ENCODE data around the gene STPG4.
"Not testable (repeated sequence)": the region's sequence is repeated elsewhere in the genome, so short reads cannot be mapped to it uniquely, and the experiment has no call there.

Gene STPG4

GRCh38 chr2:47186351-47186750, 31.2 kb upstream of the STPG4 start:
- ATAC-seq (replicated peaks; ENCODE audit: extremely low read depth, poor library complexity, severe bottlenecking) (no peak), DNase-seq (ENCODE audit: low spot score in 2 of 2) (no peak)
- peaks cover 33% of the 10 kb centered on the region for H3K27me3 Mint-ChIP-seq
- no peak overlapping the region for H3K27ac Mint-ChIP-seq (ENCODE audit: low read depth)
- H3K36me3 Mint-ChIP-seq (ENCODE audit: insufficient read depth) = no peaks in the 10 kb centered on the region
- no peaks in the 10 kb centered on the region for H3K9me3 Mint-ChIP-seq
- H3K4me1 Mint-ChIP-seq = no peaks in the 10 kb centered on the region
- no peak overlapping the region for H3K4me3 Mint-ChIP-seq

- not testable (repeated sequence) for H3K9me3 Mint-ChIP-seq; ATAC-seq (replicated peaks; ENCODE audit: extremely low read depth, poor library complexity, severe bottlenecking); H3K4me1 Mint-ChIP-seq; H3K36me3 Mint-ChIP-seq (ENCODE audit: insufficient read depth); DNase-seq (ENCODE audit: low spot score in 2 of 2); H3K27ac Mint-ChIP-seq (ENCODE audit: low read depth); H3K4me3 Mint-ChIP-seq
- H3K27me3 Mint-ChIP-seq = peaks cover 33% of the 10 kb centered on the region
Observed at GRCh38 chr2:47185098-47185497, 30.0 kb upstream of the STPG4 start.

- H3K4me3 Mint-ChIP-seq = no peak overlapping the region
Observed at GRCh38 chr2:47181176-47181575, 26.1 kb upstream of the STPG4 start.

GRCh38 chr2:47180531-47180930, 25.4 kb upstream of the STPG4 start:
- H3K4me3 Mint-ChIP-seq = no peak overlapping the region
- H3K27ac Mint-ChIP-seq (ENCODE audit: low read depth) = no peak overlapping the region
- no peaks in the 10 kb centered on the region for H3K9me3 Mint-ChIP-seq
- peaks cover 6% of the 10 kb centered on the region for H3K27me3 Mint-ChIP-seq
- H3K4me1 Mint-ChIP-seq = peaks cover 21% of the 10 kb centered on the region
- DNase-seq (ENCODE audit: low spot score in 2 of 2) = no peak
- ATAC-seq (replicated peaks; ENCODE audit: extremely low read depth, poor library complexity, severe bottlenecking) = no peak
- peaks cover 18% of the 10 kb centered on the region for H3K36me3 Mint-ChIP-seq (ENCODE audit: insufficient read depth)

More at GRCh38 chr2:47181176-47181575, 26.1 kb upstream of the STPG4 start:
- Mint-ChIP-seq H3K27ac (ENCODE audit: low read depth) (no peak overlapping the region), H3K27me3 (peaks cover 13% of the 10 kb centered on the region), H3K36me3 (ENCODE audit: insufficient read depth) (peaks cover 13% of the 10 kb centered on the region), H3K9me3 (no peaks in the 10 kb centered on the region), H3K4me1 (peaks cover 17% of the 10 kb centered on the region)
- DNase-seq (ENCODE audit: low spot score in 2 of 2) (no peak), ATAC-seq (replicated peaks; ENCODE audit: extremely low read depth, poor library complexity, severe bottlenecking) (no peak)

- Mint-ChIP-seq H3K4me1 (peaks cover 30% of the 10 kb centered on the region), H3K36me3 (ENCODE audit: insufficient read depth) (peaks cover 28% of the 10 kb centered on the region), H3K27me3 (no peaks in the 10 kb centered on the region), H3K4me3 (no peak overlapping the region), H3K27ac (ENCODE audit: low read depth) (no peak overlapping the region), H3K9me3 (no peaks in the 10 kb centered on the region)
- ATAC-seq (replicated peaks; ENCODE audit: extremely low read depth, poor library complexity, severe bottlenecking) (no peak), DNase-seq (ENCODE audit: low spot score in 2 of 2) (no peak)
Observed at GRCh38 chr2:47179388-47179787, 24.3 kb upstream of the STPG4 start.

- no peak overlapping the region for H3K27ac Mint-ChIP-seq (ENCODE audit: low read depth)
- H3K9me3 Mint-ChIP-seq = no peaks in the 10 kb centered on the region
- no peak for DNase-seq (ENCODE audit: low spot score in 2 of 2)
- peaks cover 41% of the 10 kb centered on the region for H3K4me1 Mint-ChIP-seq
- no peaks in the 10 kb centered on the region for H3K27me3 Mint-ChIP-seq
- H3K4me3 Mint-ChIP-seq = no peak overlapping the region
- ATAC-seq (replicated peaks; ENCODE audit: extremely low read depth, poor library complexity, severe bottlenecking) = no peak
- H3K36me3 Mint-ChIP-seq (ENCODE audit: insufficient read depth) = peaks cover 28% of the 10 kb centered on the region
Observed at GRCh38 chr2:47178341-47178740, 23.2 kb upstream of the STPG4 start.

- ATAC-seq (replicated peaks; ENCODE audit: extremely low read depth, poor library complexity, severe bottlenecking) (no peak), DNase-seq (ENCODE audit: low spot score in 2 of 2) (no peak)
- H3K27me3 Mint-ChIP-seq = no peaks in the 10 kb centered on the region
- H3K4me3 Mint-ChIP-seq = peak overlapping the region; percentile 100
- H3K4me1 Mint-ChIP-seq = peaks cover 53% of the 10 kb centered on the region
- peak overlapping the region; percentile 100 for H3K27ac Mint-ChIP-seq (ENCODE audit: low read depth)
- no peaks in the 10 kb centered on the region for H3K9me3 Mint-ChIP-seq
- H3K36me3 Mint-ChIP-seq (ENCODE audit: insufficient read depth) = peaks cover 28% of the 10 kb centered on the region
Observed at GRCh38 chr2:47177043-47177565, 22.0 kb upstream of the STPG4 start.

GRCh38 chr2:47174733-47175361, 19.7 kb upstream of the STPG4 start:
- H3K4me1 Mint-ChIP-seq = peaks cover 75% of the 10 kb centered on the region
- no peaks in the 10 kb centered on the region for H3K27me3 Mint-ChIP-seq
- ATAC-seq (replicated peaks; ENCODE audit: extremely low read depth, poor library complexity, severe bottlenecking) (no peak), DNase-seq (ENCODE audit: low spot score in 2 of 2) (no peak)
- H3K36me3 Mint-ChIP-seq (ENCODE audit: insufficient read depth) = peaks cover 31% of the 10 kb centered on the region
- peak overlapping the region; percentile 100 for H3K4me3 Mint-ChIP-seq
- H3K27ac Mint-ChIP-seq (ENCODE audit: low read depth) = peak overlapping the region; percentile 100
- H3K9me3 Mint-ChIP-seq = no peaks in the 10 kb centered on the region

- peak overlapping the region; percentile 100 for H3K4me3 Mint-ChIP-seq
- H3K27ac Mint-ChIP-seq (ENCODE audit: low read depth) = peak overlapping the region; percentile 100
- H3K4me1 Mint-ChIP-seq = peaks cover 78% of the 10 kb centered on the region
- H3K9me3 Mint-ChIP-seq = no peaks in the 10 kb centered on the region
- DNase-seq (ENCODE audit: low spot score in 2 of 2) = no peak
- H3K27me3 Mint-ChIP-seq = no peaks in the 10 kb centered on the region
- ATAC-seq (replicated peaks; ENCODE audit: extremely low read depth, poor library complexity, severe bottlenecking) = no peak
- H3K36me3 Mint-ChIP-seq (ENCODE audit: insufficient read depth) = peaks cover 34% of the 10 kb centered on the region
Observed at GRCh38 chr2:47173986-47174732, 19.1 kb upstream of the STPG4 start.

GRCh38 chr2:47172922-47173695, 18.0 kb upstream of the STPG4 start:
- peaks cover 81% of the 10 kb centered on the region for H3K4me1 Mint-ChIP-seq
- peaks cover 40% of the 10 kb centered on the region for H3K36me3 Mint-ChIP-seq (ENCODE audit: insufficient read depth)

GRCh38 chr2:47172156-47172921, 17.2 kb upstream of the STPG4 start:
- Mint-ChIP-seq H3K4me1 (peaks cover 78% of the 10 kb centered on the region), H3K36me3 (ENCODE audit: insufficient read depth) (peaks cover 44% of the 10 kb centered on the region), H3K27ac (ENCODE audit: low read depth) (peak overlapping the region; percentile 100), H3K27me3 (no peaks in the 10 kb centered on the region), H3K9me3 (no peaks in the 10 kb centered on the region), H3K4me3 (peak overlapping the region; percentile 100)
- ATAC-seq (replicated peaks; ENCODE audit: extremely low read depth, poor library complexity, severe bottlenecking) (no peak), DNase-seq (ENCODE audit: low spot score in 2 of 2) (no peak)

More at GRCh38 chr2:47172922-47173695, 18.0 kb upstream of the STPG4 start:
- peak overlapping the region; percentile 100 for H3K4me3 Mint-ChIP-seq
- no peaks in the 10 kb centered on the region for H3K9me3 Mint-ChIP-seq
- H3K27me3 Mint-ChIP-seq = no peaks in the 10 kb centered on the region
- no peak for DNase-seq (ENCODE audit: low spot score in 2 of 2)
- peak overlapping the region; percentile 100 for H3K27ac Mint-ChIP-seq (ENCODE audit: low read depth)
- ATAC-seq (replicated peaks; ENCODE audit: extremely low read depth, poor library complexity, severe bottlenecking) = no peak

GRCh38 chr2:47169784-47170183, 14.7 kb upstream of the STPG4 start:
- ATAC-seq (replicated peaks; ENCODE audit: extremely low read depth, poor library complexity, severe bottlenecking) (no peak), DNase-seq (ENCODE audit: low spot score in 2 of 2) (no peak)
- Mint-ChIP-seq H3K4me3 (no peak overlapping the region), H3K27ac (ENCODE audit: low read depth) (no peak overlapping the region), H3K4me1 (peaks cover 68% of the 10 kb centered on the region), H3K36me3 (ENCODE audit: insufficient read depth) (peaks cover 28% of the 10 kb centered on the region), H3K9me3 (no peaks in the 10 kb centered on the region), H3K27me3 (no peaks in the 10 kb centered on the region)
